ENCODE results near the gene PLA2G10. TPM values are rescaled to one million over a fixed set of nuclear protein-coding genes. Genes with fewer than 3 reads are reported as not detected.

The PLA2G10 gene
- total and polyA plus RNA-seq, 2 of the 13 experiments (the other 11 are each of a cell fraction or from before 2014, with no cell fraction given) = not detected

GRCh38 chr16:14632693-14633569 lies 61.2 kb downstream of the PLA2G10 start, which contains the start of gene BFAR (continued):
- TF ChIP-seq REL (CRISPR knock-in tag; conservative IDR thresholded peaks at IDR 0.05) (peak; percentile 74; the same call in 1 of the 2 replicates), BCL3 (CRISPR knock-in tag; IDR thresholded peaks at IDR 0.05) (peak; percentile 82), ZNF33A (CRISPR knock-in tag; IDR thresholded peaks at IDR 0.05; ENCODE audit: borderline replicate concordance) (no peak; the same call in 1 of the 2 replicates), ZNF574 (CRISPR knock-in tag; IDR thresholded peaks at IDR 0.05) (peak; percentile 99), ZNF407 (CRISPR knock-in tag; IDR thresholded peaks at IDR 0.05; ENCODE audit: not compliant biosample characterization) (peak; percentile 37), ZNF616 (CRISPR knock-in tag; IDR thresholded peaks at IDR 0.05; ENCODE audit: low read depth) (no peak), HES4 (CRISPR knock-in tag; IDR thresholded peaks at IDR 0.05; ENCODE audit: borderline replicate concordance) (no peak), MEIS2 (CRISPR knock-in tag; IDR thresholded peaks at IDR 0.05) (peak; percentile 67; the same call in 1 of the 2 replicates), PRDM4 (CRISPR knock-in tag; IDR thresholded peaks at IDR 0.05; ENCODE audit: borderline replicate concordance) (peak; percentile 70; the same call in 1 of the 2 replicates), KLF16 (CRISPR knock-in tag; IDR thresholded peaks at IDR 0.05) (peak in 1 of 2 experiments; percentile 98; a peak in 2 of 4 replicates), PAWR (CRISPR knock-in tag; IDR thresholded peaks at IDR 0.05; ENCODE audit: borderline replicate concordance) (no peak), TEAD3 (CRISPR knock-in tag; optimal IDR thresholded peaks at IDR 0.05; ENCODE audit: borderline replicate concordance) (peak; percentile 77)

All from HepG2 (cell line).